SK-N-SH (cell line): ENCODE measurements around the gene SMCO4. TPM values are rescaled to one million over a fixed set of nuclear protein-coding genes. Genes with fewer than 3 reads are reported as not detected.

ENCODE experiments used
- CTCF ChIA-PET: fragments of 300-600, 350-600 bp; formaldehyde crosslinking; extraction: SDS; loops from one replicate; lab custom pipeline; 2021; lab: Yijun Ruan, JAX
- POLR2A ChIA-PET: fragments of 350-600 bp; sonication (Branson Sonifier 250); formaldehyde crosslinking; extraction: SDS; loops from one replicate; lab custom pipeline; 2020; ENCODE audit warnings: antibody characterized with exemption, inconsistent platforms; lab: Yijun Ruan, JAX
- DNase-seq: peaks from one replicate; pipeline ENCODE4 v3.0.0; 2012
- H2AFZ ChIP-seq: fragments of 200-600 bp; sonication (generic); 2 replicates; pipeline ENCODE4 v1.8.1; 2016; ENCODE audit warnings: antibody characterized with exemption, mild to moderate bottlenecking, low read depth
- H3F3A ChIP-seq: fragments of 200-600 bp; sonication (generic); replicated peaks from 2 replicates; pipeline ENCODE3; 2016; ENCODE audit warnings: antibody characterized with exemption, mild to moderate bottlenecking; ENCODE audit not compliant: insufficient read depth
- H3K27ac ChIP-seq, 2 experiments: fragments of 200-500 bp in 1 of 2; fragments of 200-600 bp in 1 of 2; sonication (Bioruptor generic) in 1 of 2; sonication (generic), shearing (Covaris generic) in 1 of 2; 2 replicates each; pipeline versions ENCODE4 v1.5.1 to v1.6.1; 2014 to 2016; ENCODE audit warnings: low read depth in 2 of 2, inconsistent platforms in 1 of 2, low read length in 1 of 2, mild to moderate bottlenecking in 1 of 2, mixed read lengths in 1 of 2
- H3K27me3 ChIP-seq: fragments of 200-600 bp; sonication (generic), shearing (Covaris generic); 2 replicates; pipeline ENCODE4 v1.6.1; 2016; ENCODE audit warnings: mixed run types; ENCODE audit not compliant: insufficient read depth
- H3K36me3 ChIP-seq, 2 experiments: fragments of 200-500 bp in 1 of 2; fragments of 200-600 bp in 1 of 2; sonication (Bioruptor generic) in 1 of 2; sonication (generic) in 1 of 2; replicated peaks in 1 of 2; 2 replicates each; pipeline versions ENCODE3 to v1.5.1; 2014 to 2016; ENCODE audit warnings: low read length in 1 of 2, mild to moderate bottlenecking in 1 of 2; ENCODE audit not compliant: insufficient read depth in 2 of 2, control insufficient read depth in 1 of 2
- H3K4me1 ChIP-seq, 2 experiments: fragments of 200-500 bp in 1 of 2; fragments of 200-600 bp in 1 of 2; sonication (Bioruptor generic) in 1 of 2; sonication (generic), shearing (Covaris generic) in 1 of 2; 2 replicates each; pipeline versions ENCODE4 v1.5.1 to v1.6.1; 2014 to 2016; ENCODE audit warnings: low read depth in 1 of 2, low read length in 1 of 2, mixed run types in 1 of 2; ENCODE audit not compliant: insufficient read depth in 2 of 2, control insufficient read depth in 1 of 2
- H3K4me2 ChIP-seq: fragments of 200-600 bp; sonication (generic), shearing (Covaris generic); 2 replicates; pipeline ENCODE4 v1.6.1; 2017; ENCODE audit warnings: mixed run types
- H3K4me3 ChIP-seq, 2 experiments: fragments of 200-500 bp in 1 of 2; fragments of 200-600 bp in 1 of 2; sonication (Bioruptor generic) in 1 of 2; sonication (generic), shearing (Covaris generic) in 1 of 2; 2 replicates each; pipeline versions ENCODE4 v1.5.1 to v1.8.1; 2014 to 2016; ENCODE audit warnings: low read depth in 2 of 2, inconsistent platforms in 1 of 2, low read length in 1 of 2, mild to moderate bottlenecking in 1 of 2, mixed read lengths in 1 of 2, moderate library complexity in 1 of 2
- H3K79me2 ChIP-seq: fragments of 200-600 bp; sonication (generic); 2 replicates; pipeline ENCODE4 v1.8.1; 2017; ENCODE audit warnings: mild to moderate bottlenecking; ENCODE audit not compliant: insufficient read depth
- H3K9ac ChIP-seq: fragments of 200-600 bp; sonication (generic); 2 replicates; pipeline ENCODE4 v1.6.1; 2017; ENCODE audit warnings: mixed run types
- H3K9me2 ChIP-seq: fragments of 200-600 bp; sonication (generic); 2 replicates; pipeline ENCODE4 v1.6.1; 2017; ENCODE audit warnings: mixed run types
- H3K9me3 ChIP-seq: fragments of 200-600 bp; sonication (generic); 2 replicates; pipeline ENCODE4 v1.6.1; 2017; ENCODE audit warnings: mixed run types, mild to moderate bottlenecking, moderate library complexity
- H4K20me1 ChIP-seq: fragments of 200-600 bp; sonication (generic); 2 replicates; pipeline ENCODE4 v1.6.1; 2017; ENCODE audit warnings: mild to moderate bottlenecking, mixed run types; ENCODE audit not compliant: insufficient read depth
- CHD2 ChIP-seq: fragments of 150-350 bp; IDR thresholded peaks from 2 replicates; pipeline ENCODE4 v1.6.1; 2018; ENCODE audit warnings: low read length; ENCODE audit not compliant: partially characterized antibody
- ELF1 ChIP-seq: IDR thresholded peaks from 2 replicates; pipeline ENCODE4 v1.4.0; 2012
- EP300 ChIP-seq, 2 experiments: IDR thresholded peaks; 2 replicates each; pipeline versions ENCODE4 v1.4.0 to v1.6.1; 2012; ENCODE audit warnings: borderline replicate concordance in 1 of 2, low read depth in 1 of 2, low read length in 1 of 2
- EZH2phosphoT487 ChIP-seq: fragments of 200-600 bp; sonication (generic); IDR thresholded peaks from 2 replicates; pipeline ENCODE4 v1.6.1; 2017; ENCODE audit warnings: low read depth, mixed run types, mild to moderate bottlenecking, antibody characterized with exemption, moderate library complexity, borderline replicate concordance
- FOXJ3 ChIP-seq: sonication (generic); formaldehyde crosslinking; IDR thresholded peaks from 2 replicates; pipeline ENCODE4 v1.5.1; 2020; ENCODE audit warnings: mild to moderate bottlenecking, missing genetic modification reagents
- FOXM1 ChIP-seq: IDR thresholded peaks from 2 replicates; pipeline ENCODE4 v1.4.0; 2012; ENCODE audit warnings: low read depth, mild to moderate bottlenecking
- JUND ChIP-seq: IDR thresholded peaks from 2 replicates; pipeline ENCODE4 v1.4.0; 2012
- NFIC ChIP-seq: IDR thresholded peaks from 2 replicates; pipeline ENCODE4 v1.4.0; 2012; ENCODE audit warnings: borderline replicate concordance
- RAD21 ChIP-seq: IDR thresholded peaks from 2 replicates; pipeline ENCODE4 v1.6.1; 2012; ENCODE audit warnings: mild to moderate bottlenecking, low read length
- RCOR1 ChIP-seq: fragments of 150-350 bp; IDR thresholded peaks from 2 replicates; pipeline ENCODE4 v1.6.1; 2017; ENCODE audit warnings: antibody characterized with exemption, low read length
- RXRA ChIP-seq: IDR thresholded peaks from 2 replicates; pipeline ENCODE4 v1.4.0; 2012; ENCODE audit warnings: low read depth, mild to moderate bottlenecking, borderline replicate concordance
- SMC3 ChIP-seq: IDR thresholded peaks from 2 replicates; pipeline ENCODE4 v1.6.1; 2012; ENCODE audit warnings: low read depth, low read length, improper control_type of control experiment
- TAF1 ChIP-seq: IDR thresholded peaks from 2 replicates; pipeline ENCODE4 v1.6.1; 2012; ENCODE audit warnings: low read depth, mild to moderate bottlenecking, low read length, moderate library complexity, borderline replicate concordance
- WGBS: methylation state at CpG from one replicate; pipeline ENCODE4 v1.1.6; 2017; ENCODE audit warnings: low lambda C conversion rate; 5-methylcytosine and 5-hydroxymethylcytosine counted together
- polyA plus RNA-seq, 3 experiments: library from polyadenylated mRNA; depleted of rRNA; stranded (reverse); fragments of >200 nt; gene quantifications; 2 replicates each; pipeline ENCODE4 v1.2.3, GENCODE V29; 2012
- TF ChIP-seq, protein P1 (sequence below): IDR thresholded peaks from 2 replicates; pipeline ENCODE4; 2012
- TF ChIP-seq, protein P2 (sequence below): IDR thresholded peaks from 2 replicates; pipeline ENCODE4 v1.4.0; 2012; ENCODE audit warnings: low read depth, borderline replicate concordance
- TF ChIP-seq, protein P3 (sequence below): IDR thresholded peaks from 2 replicates; pipeline ENCODE4 v1.4.0; 2012; ENCODE audit warnings: low read depth, borderline replicate concordance
- TF ChIP-seq, protein P4 (sequence below): fragments of 200-600 bp; sonication (generic); IDR thresholded peaks from 2 replicates; pipeline ENCODE4 v1.6.1; 2017; ENCODE audit warnings: antibody characterized with exemption, mild to moderate bottlenecking, moderate library complexity
- TF ChIP-seq, protein P5 (sequence below): fragments of 150-350 bp; IDR thresholded peaks from 2 replicates; pipeline ENCODE4 v1.6.1; 2017; ENCODE audit warnings: antibody characterized with exemption, low read length, low read depth, borderline replicate concordance
- TF ChIP-seq, protein P6 (sequence below): IDR thresholded peaks from 2 replicates; pipeline ENCODE4 v1.4.0; 2012; ENCODE audit warnings: low read depth
- TF ChIP-seq, protein P7 (sequence below): IDR thresholded peaks from 2 replicates; pipeline ENCODE4 v1.6.1; 2012; ENCODE audit warnings: mild to moderate bottlenecking, low read depth, low read length, moderate library complexity

Gene SMCO4
- polyA plus RNA-seq, 1 of the 3 experiments (the other 2 are of a cell fraction) = 9.0 TPM

DNA sequence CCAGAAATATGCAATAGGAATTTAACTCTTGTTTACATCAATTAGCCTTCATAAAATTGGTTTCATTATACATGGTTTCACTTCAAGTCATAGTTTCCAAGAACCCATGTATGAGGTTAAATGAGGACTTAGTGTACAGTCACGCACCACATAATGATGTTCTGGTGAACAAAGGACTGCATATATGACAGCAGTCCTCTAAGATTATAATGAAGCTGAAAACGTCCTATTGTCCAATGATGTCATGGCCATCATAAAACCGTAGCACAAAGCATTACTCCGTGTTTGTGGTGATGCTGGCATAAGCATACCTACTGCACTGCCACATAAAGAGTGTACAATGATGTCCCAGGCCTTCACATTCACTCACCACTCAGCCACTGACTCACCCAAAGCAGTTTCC lies 31.1 kb downstream of the SMCO4 start:
- ChIA-PET CTCF (interaction anchor here (1.0 kb wide), 1 partner anchor 38 kb away, joined by 3 read pairs; no protein-coding TSS in a partner anchor), POLR2A (no interaction called here)
- Histone ChIP-seq H3K9me3 (no peaks in the 10 kb centered on the region), H3K36me3 (no peaks in the 10 kb centered on the region), H2AFZ (no peak overlapping the region), H3K4me1 (peaks cover 0 to 12% of the 10 kb centered on the region in 2 experiments; a peak in 2 of 4 replicates), H3K27me3 (no peaks in the 10 kb centered on the region), H3K4me2 (no peak overlapping the region), H3K9ac (no peak overlapping the region), H3K27ac (no peak overlapping the region), H3K4me3 (no peak overlapping the region), H3F3A (no peaks in the 10 kb centered on the region), H3K9me2 (no peaks in the 10 kb centered on the region), H3K79me2 (no peaks in the 10 kb centered on the region), H4K20me1 (no peaks in the 10 kb centered on the region)
- WGBS = 70% methylated on average over 4 of the region's 4 CpGs
- TF ChIP-seq NFIC = no peak
- no peak for TF ChIP-seq FOXM1
- TF ChIP-seq EP300 (IDR thresholded peaks at IDR 0.05; ENCODE audit: borderline replicate concordance in 1 of 2, low read depth in 1 of 2, low read length in 1 of 2) = no peak
- no peak for TF ChIP-seq JUND
- TF ChIP-seq, protein P1, sequence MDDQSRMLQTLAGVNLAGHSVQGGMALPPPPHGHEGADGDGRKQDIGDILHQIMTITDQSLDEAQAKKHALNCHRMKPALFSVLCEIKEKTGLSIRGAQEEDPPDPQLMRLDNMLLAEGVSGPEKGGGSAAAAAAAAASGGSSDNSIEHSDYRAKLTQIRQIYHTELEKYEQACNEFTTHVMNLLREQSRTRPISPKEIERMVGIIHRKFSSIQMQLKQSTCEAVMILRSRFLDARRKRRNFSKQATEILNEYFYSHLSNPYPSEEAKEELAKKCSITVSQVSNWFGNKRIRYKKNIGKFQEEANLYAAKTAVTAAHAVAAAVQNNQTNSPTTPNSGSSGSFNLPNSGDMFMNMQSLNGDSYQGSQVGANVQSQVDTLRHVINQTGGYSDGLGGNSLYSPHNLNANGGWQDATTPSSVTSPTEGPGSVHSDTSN = no peak
- no peak for TF ChIP-seq RXRA
- TF ChIP-seq, protein P2, sequence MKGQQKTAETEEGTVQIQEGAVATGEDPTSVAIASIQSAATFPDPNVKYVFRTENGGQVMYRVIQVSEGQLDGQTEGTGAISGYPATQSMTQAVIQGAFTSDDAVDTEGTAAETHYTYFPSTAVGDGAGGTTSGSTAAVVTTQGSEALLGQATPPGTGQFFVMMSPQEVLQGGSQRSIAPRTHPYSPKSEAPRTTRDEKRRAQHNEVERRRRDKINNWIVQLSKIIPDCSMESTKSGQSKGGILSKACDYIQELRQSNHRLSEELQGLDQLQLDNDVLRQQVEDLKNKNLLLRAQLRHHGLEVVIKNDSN = no peak
- no peak for TF ChIP-seq FOXJ3
- TF ChIP-seq, protein P3, sequence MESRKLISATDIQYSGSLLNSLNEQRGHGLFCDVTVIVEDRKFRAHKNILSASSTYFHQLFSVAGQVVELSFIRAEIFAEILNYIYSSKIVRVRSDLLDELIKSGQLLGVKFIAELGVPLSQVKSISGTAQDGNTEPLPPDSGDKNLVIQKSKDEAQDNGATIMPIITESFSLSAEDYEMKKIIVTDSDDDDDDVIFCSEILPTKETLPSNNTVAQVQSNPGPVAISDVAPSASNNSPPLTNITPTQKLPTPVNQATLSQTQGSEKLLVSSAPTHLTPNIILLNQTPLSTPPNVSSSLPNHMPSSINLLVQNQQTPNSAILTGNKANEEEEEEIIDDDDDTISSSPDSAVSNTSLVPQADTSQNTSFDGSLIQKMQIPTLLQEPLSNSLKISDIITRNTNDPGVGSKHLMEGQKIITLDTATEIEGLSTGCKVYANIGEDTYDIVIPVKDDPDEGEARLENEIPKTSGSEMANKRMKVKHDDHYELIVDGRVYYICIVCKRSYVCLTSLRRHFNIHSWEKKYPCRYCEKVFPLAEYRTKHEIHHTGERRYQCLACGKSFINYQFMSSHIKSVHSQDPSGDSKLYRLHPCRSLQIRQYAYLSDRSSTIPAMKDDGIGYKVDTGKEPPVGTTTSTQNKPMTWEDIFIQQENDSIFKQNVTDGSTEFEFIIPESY = no peak
- TF ChIP-seq ELF1 = no peak
- no peak for TF ChIP-seq SMC3
- no peak for TF ChIP-seq EZH2phosphoT487
- TF ChIP-seq TAF1 = no peak
- no peak for TF ChIP-seq CHD2
- TF ChIP-seq, protein P4, sequence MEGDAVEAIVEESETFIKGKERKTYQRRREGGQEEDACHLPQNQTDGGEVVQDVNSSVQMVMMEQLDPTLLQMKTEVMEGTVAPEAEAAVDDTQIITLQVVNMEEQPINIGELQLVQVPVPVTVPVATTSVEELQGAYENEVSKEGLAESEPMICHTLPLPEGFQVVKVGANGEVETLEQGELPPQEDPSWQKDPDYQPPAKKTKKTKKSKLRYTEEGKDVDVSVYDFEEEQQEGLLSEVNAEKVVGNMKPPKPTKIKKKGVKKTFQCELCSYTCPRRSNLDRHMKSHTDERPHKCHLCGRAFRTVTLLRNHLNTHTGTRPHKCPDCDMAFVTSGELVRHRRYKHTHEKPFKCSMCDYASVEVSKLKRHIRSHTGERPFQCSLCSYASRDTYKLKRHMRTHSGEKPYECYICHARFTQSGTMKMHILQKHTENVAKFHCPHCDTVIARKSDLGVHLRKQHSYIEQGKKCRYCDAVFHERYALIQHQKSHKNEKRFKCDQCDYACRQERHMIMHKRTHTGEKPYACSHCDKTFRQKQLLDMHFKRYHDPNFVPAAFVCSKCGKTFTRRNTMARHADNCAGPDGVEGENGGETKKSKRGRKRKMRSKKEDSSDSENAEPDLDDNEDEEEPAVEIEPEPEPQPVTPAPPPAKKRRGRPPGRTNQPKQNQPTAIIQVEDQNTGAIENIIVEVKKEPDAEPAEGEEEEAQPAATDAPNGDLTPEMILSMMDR = no peak
- TF ChIP-seq RAD21 = no peak
- TF ChIP-seq, protein P5, sequence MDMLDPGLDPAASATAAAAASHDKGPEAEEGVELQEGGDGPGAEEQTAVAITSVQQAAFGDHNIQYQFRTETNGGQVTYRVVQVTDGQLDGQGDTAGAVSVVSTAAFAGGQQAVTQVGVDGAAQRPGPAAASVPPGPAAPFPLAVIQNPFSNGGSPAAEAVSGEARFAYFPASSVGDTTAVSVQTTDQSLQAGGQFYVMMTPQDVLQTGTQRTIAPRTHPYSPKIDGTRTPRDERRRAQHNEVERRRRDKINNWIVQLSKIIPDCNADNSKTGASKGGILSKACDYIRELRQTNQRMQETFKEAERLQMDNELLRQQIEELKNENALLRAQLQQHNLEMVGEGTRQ = no peak
- TF ChIP-seq, protein P6, sequence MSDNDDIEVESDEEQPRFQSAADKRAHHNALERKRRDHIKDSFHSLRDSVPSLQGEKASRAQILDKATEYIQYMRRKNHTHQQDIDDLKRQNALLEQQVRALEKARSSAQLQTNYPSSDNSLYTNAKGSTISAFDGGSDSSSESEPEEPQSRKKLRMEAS = no peak
- TF ChIP-seq, protein P7, sequence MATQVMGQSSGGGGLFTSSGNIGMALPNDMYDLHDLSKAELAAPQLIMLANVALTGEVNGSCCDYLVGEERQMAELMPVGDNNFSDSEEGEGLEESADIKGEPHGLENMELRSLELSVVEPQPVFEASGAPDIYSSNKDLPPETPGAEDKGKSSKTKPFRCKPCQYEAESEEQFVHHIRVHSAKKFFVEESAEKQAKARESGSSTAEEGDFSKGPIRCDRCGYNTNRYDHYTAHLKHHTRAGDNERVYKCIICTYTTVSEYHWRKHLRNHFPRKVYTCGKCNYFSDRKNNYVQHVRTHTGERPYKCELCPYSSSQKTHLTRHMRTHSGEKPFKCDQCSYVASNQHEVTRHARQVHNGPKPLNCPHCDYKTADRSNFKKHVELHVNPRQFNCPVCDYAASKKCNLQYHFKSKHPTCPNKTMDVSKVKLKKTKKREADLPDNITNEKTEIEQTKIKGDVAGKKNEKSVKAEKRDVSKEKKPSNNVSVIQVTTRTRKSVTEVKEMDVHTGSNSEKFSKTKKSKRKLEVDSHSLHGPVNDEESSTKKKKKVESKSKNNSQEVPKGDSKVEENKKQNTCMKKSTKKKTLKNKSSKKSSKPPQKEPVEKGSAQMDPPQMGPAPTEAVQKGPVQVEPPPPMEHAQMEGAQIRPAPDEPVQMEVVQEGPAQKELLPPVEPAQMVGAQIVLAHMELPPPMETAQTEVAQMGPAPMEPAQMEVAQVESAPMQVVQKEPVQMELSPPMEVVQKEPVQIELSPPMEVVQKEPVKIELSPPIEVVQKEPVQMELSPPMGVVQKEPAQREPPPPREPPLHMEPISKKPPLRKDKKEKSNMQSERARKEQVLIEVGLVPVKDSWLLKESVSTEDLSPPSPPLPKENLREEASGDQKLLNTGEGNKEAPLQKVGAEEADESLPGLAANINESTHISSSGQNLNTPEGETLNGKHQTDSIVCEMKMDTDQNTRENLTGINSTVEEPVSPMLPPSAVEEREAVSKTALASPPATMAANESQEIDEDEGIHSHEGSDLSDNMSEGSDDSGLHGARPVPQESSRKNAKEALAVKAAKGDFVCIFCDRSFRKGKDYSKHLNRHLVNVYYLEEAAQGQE = no peak
- TF ChIP-seq RCOR1 = no peak
- no peak for DNase-seq
